ENCODE results near the gene ADAR.

ADAR gene

GRCh38 chr1:154557248-154557938, 50.6 kb downstream of the ADAR start:
- no peak for FAIRE-seq

DNA sequence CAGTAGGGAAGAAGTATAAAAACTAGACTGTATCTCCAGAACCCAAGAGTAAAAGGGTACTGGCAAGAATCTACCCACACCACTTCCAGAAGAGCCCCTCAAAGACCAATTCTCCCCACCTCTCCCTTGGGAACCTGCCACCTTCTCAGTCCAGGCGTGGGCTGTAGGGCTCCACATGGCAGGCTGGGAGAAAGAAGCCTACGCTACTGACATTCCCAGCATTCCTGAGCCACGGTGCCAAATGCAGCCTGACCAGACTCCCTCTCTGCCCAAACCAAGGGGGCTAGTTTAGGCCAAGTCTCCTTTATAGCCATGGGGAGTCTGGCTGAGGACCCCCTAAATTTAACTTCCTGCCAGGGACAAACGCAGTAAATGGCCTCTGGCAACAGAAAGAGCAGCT, 51.6 kb downstream of the ADAR start:
- FAIRE-seq, result no peak

- FAIRE-seq, result no peak
Measured at GRCh38 chr1:154553056-154554030, 54.6 kb downstream of the ADAR start.

DNA sequence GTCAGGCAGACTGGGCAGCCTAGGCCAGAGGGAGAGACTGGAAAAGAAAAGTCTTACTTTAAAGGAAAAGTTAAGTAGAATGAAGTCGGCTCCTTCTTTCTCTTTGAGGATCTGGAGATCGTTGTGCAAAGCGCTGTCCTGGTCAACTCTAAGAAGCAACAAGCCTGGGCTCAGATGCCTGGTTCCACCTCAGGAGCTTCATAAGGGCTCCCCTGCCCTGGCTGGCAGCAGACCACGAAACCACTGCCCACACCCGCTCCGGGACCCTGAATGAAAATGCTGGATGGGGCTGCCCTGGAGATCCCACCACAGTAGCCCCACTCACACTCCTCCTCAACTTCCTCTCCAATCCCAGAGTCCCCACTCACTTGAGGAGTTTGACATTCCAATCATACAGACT, 56.0 kb downstream of the ADAR start:
- no peak for FAIRE-seq

DNA sequence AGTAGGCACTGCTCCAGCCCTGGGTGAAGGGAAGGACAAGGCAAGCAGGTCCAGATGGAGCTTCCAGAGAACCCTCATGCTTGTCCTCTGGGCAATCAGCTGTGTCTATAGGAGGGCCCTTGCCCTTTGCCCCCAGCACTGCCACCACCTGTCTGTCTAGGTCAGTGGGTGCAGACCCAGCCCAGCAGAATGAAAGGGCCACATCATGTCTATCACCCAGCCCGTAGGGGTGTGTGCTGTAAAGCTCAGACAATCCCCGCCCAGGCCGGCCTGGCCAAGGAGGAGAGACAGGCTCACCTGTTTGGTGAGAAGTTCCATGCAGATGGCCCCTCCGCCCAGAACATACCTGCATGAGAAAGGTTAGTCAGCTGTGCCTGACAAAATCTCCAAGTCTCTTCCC, 56.5 kb downstream of the ADAR start:
- FAIRE-seq, result no peak

DNA sequence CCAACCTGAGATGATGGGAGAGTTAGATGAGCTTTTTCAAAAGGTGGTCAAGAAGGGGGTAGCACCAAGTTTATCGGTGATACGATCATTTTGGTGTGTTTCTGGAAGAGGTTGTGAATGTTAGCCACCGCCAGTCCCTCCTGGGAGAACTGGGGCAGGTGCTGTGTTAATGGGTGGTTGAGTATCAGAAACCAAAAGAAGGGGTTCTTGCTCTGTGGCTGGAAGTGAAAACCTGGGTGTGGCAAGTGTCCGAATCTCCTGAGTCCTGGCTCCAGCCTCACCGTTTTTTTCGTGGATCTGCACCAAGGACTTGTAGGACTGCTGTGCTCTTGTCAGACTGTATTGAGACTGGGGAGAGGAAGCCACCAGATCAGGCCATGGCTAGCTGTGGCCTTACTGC, 57.3 kb downstream of the ADAR start:
- FAIRE-seq, result no peak

GRCh38 chr1:154550070-154550469, 57.9 kb downstream of the ADAR start:
- no peak for FAIRE-seq

GRCh38 chr1:154549202-154549770, 58.7 kb downstream of the ADAR start:
- FAIRE-seq, result no peak

GRCh38 chr1:154548028-154548427, 60.0 kb downstream of the ADAR start:
- FAIRE-seq, result no peak

- FAIRE-seq, result no peak
Measured at GRCh38 chr1:154547105-154547732, 60.8 kb downstream of the ADAR start.

DNA sequence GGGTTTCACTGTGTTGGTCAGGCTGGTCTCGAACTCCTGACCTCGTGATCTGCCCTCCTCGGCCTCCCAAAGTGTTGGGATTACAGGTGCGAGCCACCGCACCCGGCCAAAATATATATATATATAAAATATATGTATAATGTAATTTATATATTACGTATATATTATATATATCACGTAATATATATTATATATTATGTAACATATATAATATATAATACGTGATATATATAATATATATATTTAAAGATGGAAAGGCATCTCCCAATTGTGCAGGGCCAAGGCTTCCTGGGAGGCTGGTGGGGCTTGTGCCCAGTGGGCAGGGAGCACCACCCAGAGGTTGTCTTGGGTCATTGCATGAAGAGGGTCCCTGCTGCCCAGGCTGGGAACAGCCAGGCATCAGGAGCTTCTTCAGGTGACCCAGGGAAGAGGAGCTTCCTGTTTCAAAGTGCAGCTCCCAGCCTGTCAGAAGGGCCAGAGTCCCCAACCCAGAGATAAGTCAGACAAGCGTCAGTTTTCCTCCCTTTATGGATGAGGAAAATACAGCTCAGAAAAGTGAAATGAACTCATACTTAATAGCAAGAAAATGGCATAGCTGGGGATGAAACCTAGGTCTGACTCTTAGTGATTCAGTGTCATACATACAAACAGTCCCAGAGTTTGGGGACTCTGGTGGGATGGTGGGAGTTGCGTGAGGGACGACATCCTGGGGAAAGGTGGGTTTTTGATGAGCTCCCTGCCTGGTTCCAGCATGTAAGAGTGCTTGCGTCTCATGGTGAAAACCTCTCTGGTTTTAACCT, 61.5 kb downstream of the ADAR start:
- FAIRE-seq, result no peak

DNA sequence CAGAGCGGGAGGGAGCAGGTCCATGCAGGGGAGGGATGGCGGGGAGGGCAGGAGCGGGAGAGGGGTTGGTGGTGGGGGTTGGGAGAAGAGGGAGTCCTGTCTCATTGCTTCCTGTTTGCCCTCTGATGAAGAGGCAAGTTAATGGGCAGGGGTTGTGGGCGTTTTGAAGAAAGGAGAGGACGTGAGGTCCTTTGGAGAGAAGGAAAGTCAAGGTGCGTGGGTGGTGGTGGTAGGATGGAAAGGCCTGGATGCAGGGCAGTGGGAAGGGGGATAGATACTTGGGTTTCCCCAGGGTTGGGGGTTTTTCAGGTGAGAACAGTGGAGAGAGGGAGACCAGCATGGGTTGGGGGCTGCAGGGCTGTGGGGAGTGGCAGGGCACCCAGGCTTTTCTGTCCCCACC, 66.8 kb downstream of the ADAR start:
- no peak for FAIRE-seq

DNA sequence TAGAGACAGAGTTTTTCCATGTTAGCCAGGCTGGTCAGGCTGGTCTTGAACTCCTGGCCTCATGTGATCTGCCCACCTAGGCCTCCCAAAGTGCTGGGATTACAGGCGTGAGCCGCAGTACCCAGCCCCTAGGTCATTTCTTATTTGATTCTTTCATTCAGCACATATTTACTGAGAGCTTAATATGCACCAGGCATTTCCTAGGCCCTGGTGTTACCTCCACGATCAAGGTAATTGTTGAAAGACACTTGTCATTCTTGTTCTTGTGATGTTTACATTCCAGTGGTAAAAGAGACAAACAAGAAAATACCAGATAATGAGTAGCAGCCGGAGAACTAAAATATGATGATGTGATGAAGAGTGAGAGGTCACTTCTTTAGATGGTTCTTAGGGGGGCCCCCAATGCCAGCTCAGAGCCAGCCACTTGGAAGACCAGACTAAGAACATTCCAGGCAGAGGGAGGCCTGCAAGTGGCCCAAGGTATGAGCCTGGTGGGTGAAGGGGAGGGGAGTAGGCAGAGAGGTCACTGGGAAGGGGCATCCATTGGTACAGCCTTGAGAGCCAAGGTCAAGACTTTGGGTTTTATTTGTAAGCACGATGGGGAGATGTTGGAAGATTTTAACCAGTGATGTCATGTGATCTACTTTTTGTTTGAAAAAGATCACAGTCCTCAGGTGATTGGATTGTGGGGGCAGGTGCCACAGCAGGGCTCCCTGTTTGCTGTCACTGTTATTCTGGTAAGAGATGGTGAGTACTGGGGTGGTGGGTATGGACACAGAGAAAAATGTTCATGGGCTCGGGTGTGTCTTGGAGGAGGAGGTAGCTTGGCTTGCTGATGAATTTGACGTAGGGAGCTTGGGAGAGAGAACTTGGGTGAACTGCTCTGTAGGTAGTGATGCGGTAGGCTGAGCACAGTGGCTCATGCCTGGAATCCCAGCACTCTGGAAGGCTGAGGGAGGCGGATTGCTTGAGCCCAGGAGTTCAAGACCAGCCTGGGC, 68.2 kb downstream of the ADAR start:
- FAIRE-seq, result no peak

- FAIRE-seq, result no peak
Measured at GRCh38 chr1:154536570-154536969, 71.4 kb downstream of the ADAR start.

GRCh38 chr1:154533952-154534844, 73.8 kb downstream of the ADAR start:
- no peak for FAIRE-seq
